ENCODE results near the gene SELENON. TPM values are rescaled to one million over a fixed set of nuclear protein-coding genes. Genes with fewer than 3 reads are reported as not detected.
A peak's percentile ranks its signal among the peaks of the same experiment; 100 is the strongest.

The SELENON gene
- total and polyA plus RNA-seq, 2 of the 13 experiments (the other 11 are each of a cell fraction or from before 2014, with no cell fraction given): 3.8 to 8.0 TPM

- TF ChIP-seq ZNF280B (CRISPR knock-in tag; IDR thresholded peaks at IDR 0.05; ENCODE audit: borderline replicate concordance) (no peak; the same call in 1 of the 2 replicates), EP300 (IDR thresholded peaks at IDR 0.05; ENCODE audit: low read depth in 2 of 2, low read length in 2 of 2) (no peak), EP300 (CRISPR knock-in tag; IDR thresholded peaks at IDR 0.05; ENCODE audit: borderline replicate concordance) (no peak), ZBTB14 (CRISPR knock-in tag; IDR thresholded peaks at IDR 0.05) (no peak), ZNF570 (CRISPR knock-in tag; IDR thresholded peaks at IDR 0.05; ENCODE audit: borderline replicate concordance) (no peak), ZNF275 (CRISPR knock-in tag; IDR thresholded peaks at IDR 0.05; ENCODE audit: borderline replicate concordance) (no peak), HOXA3 (CRISPR knock-in tag; IDR thresholded peaks at IDR 0.05) (no peak), TIGD3 (CRISPR knock-in tag; IDR thresholded peaks at IDR 0.05; ENCODE audit: borderline replicate concordance) (no peak), ZFP41 (CRISPR knock-in tag; IDR thresholded peaks at IDR 0.05; ENCODE audit: borderline replicate concordance) (no peak), ZC3H4 (CRISPR knock-in tag; IDR thresholded peaks at IDR 0.05; ENCODE audit: borderline replicate concordance) (no peak), ZNF883 (CRISPR knock-in tag; IDR thresholded peaks at IDR 0.05; ENCODE audit: not compliant biosample characterization) (no peak), TCF7L2 (IDR thresholded peaks at IDR 0.05; ENCODE audit: low read depth, low read length) (no peak), TBX3 (IDR thresholded peaks at IDR 0.05; ENCODE audit: borderline replicate concordance) (no peak), SMARCC2 (IDR thresholded peaks at IDR 0.05) (no peak), MEIS1 (CRISPR knock-in tag; IDR thresholded peaks at IDR 0.05; ENCODE audit: borderline replicate concordance) (no peak), NFYC (CRISPR knock-in tag; IDR thresholded peaks at IDR 0.05) (no peak), FOXA1 (IDR thresholded peaks at IDR 0.05) (no peak), FOXA1 (CRISPR knock-in tag; IDR thresholded peaks at IDR 0.05) (no peak), ZNF225 (CRISPR knock-in tag; IDR thresholded peaks at IDR 0.05) (no peak), ZC3H13 (CRISPR knock-in tag; IDR thresholded peaks at IDR 0.05) (0 out of 2 replicates have a peak, but pooled peaks have one; percentile 12), RELA (CRISPR knock-in tag; IDR thresholded peaks at IDR 0.05) (0 out of 2 replicates have a peak, but pooled peaks have one; percentile 13), POLR2AphosphoS2 (IDR thresholded peaks at IDR 0.05; ENCODE audit: low read depth, low read length) (no peak), WIZ (CRISPR knock-in tag; IDR thresholded peaks at IDR 0.05) (0 out of 2 replicates have a peak, but pooled peaks have one; percentile 18), BCL6 (CRISPR knock-in tag; IDR thresholded peaks at IDR 0.05) (no peak), ZNF20 (CRISPR knock-in tag; IDR thresholded peaks at IDR 0.05) (no peak)
These were observed 20.5 kb downstream of the SELENON start (continued) for GRCh38 chr1:25820247-25821111.
